ENCODE results near the gene RAB10. TPM values are rescaled to one million over a fixed set of nuclear protein-coding genes. Genes with fewer than 3 reads are reported as not detected.
"Not testable (repeated sequence)": the region's sequence is repeated elsewhere in the genome, so short reads cannot be mapped to it uniquely, and the experiment has no call there.

Gene RAB10
- polyA plus RNA-seq, 1 donor = 95.1 TPM

- no peak for DNase-seq
Measured at GRCh38 chr2:26099933-26100332, 66.0 kb downstream of the RAB10 start.

- DNase-seq = no peak
Measured at GRCh38 chr2:26100384-26100783, 66.5 kb downstream of the RAB10 start.

GRCh38 chr2:26103752-26104151, 69.9 kb downstream of the RAB10 start:
- DNase-seq = no peak

DNA sequence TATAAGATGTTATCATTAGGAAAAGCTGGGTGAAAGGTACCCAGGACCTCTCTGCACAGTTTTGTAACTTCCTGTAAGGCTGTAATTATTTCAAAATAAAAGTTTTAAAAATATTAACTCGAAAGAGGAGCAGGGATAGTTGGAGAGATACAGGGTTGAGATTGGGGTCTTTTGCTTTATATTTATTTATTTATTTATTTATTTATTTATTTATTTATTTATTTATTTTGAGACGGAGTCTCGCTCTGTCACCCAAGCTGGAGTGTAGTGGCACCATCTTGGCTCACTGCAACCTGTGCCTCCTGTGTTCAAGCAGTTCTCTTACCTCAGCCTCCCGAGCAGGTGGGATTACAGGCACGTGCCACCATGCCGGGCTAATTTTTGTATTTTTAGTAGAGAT, 74.8 kb downstream of the RAB10 start:
- not testable (repeated sequence) for DNase-seq

- no peak for DNase-seq
Measured at GRCh38 chr2:26112201-26112600, 78.3 kb downstream of the RAB10 start.

DNA sequence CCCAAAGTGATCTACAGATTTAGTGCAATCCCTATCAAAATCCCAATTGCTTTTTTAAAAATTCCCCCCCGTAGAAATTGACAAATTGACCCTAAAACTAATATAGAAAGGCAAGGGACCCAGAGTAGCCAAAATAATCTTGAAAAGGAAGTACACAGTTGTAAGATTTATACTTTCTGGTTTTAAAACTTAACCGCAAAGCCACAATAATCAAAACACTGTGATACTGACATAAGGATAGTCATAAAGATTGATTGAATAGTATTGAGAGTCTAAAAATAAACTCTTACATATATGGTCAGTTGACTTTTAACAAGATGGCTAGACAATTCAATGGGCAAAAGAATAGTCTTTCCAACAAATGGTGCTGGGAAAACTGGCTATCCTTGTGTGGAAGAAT, 80.3 kb downstream of the RAB10 start:
- no peak for DNase-seq

DNA sequence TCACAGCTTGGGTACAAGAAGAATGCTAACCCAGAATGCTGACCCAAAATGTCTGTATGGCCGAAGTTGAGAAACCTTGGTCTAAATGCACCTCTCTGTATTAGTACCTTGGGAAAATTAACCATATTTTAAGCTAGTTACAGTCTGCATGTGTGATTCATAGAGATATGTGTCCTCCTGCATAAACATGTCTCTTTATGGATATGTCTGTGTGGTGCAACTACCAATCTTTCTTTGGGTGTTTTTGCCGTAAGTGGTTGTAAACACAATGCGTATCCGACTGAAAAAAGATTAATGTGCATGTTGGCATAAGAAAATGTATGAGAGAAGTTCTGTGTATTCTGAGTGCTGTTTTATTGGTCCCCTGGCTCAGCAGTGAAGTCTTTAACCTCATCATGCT, 84.8 kb downstream of the RAB10 start:
- DNase-seq = no peak

DNA sequence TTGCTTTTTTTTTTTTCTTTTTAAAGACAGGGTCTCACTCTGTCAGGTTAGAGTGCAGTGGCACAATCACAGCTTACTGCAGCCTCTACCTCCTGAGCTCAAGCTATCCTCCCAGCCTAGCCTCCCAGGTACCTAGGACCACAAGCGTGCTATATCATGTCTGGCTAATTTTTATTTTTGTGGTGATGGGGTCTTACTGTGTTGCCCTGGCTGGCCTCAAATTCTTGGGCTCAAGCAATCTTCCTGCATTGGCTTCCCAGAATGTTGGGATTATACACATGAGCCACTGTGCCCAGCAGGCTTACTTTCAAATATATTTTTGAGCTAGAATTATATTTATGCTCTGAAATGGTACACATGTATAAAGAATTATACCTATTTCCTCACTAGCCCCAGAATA, 85.6 kb downstream of the RAB10 start:
- no peak for DNase-seq

GRCh38 chr2:26122630-26123029, 88.7 kb downstream of the RAB10 start:
- DNase-seq = no peak

DNA sequence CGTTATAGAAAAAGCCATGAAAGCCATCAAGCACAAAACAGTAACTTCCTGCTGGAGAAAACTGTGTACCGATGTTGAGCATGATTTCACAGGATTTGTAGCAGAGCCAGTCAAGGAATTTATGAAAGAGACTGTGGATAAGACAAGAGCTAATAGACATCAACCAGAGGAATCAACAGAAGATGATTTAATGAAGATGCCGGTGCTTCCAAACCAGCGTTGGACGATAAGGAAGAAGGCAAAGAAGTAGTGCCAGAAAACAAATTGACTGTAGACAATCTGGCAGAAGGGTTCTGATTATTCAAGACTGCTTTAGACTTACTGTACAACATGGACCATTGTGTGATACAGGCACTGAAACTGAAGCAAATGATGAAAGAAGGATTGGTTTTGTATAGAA, 89.5 kb downstream of the RAB10 start:
- no peak for DNase-seq

DNA sequence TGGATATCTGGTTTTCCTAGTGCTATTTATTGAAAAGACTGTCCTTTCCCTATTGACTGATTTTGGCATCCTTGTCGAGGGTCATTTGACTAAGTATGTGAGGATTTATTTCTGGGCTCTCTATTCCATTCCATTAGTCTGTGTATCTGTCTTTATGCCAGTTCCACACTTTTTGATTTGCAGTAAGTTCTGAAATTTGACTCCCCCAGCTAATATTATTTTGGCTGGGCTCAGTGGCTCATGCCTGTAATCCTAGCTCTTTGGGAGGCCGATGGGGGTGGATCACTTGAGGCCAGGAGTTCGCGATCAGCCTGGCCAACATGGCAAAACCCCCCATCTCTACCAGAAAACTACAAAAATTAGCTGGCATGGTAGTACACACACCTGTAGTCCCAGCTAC, 92.2 kb downstream of the RAB10 start:
- DNase-seq = peak; percentile 19

- DNase-seq = no peak
Measured at GRCh38 chr2:26128176-26128575, 94.3 kb downstream of the RAB10 start.

DNA sequence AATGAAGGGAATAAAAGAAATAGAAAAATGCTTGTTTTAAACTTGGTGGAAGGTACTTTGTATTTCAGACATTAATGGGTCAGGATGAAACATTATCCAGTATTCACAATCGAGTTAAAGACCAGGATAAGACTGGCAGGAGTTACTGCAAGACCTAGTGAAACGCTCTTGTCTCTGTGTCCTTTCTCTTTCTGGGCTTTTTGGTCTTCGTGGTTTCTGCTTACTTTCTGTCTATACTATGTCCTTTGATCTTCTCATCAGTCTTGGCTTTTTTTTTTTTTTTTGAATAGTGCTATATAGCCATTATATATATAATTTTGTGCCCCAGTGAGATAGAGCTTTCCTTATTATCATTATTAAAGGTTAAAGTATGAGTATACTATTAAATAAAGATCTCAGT, 96.9 kb downstream of the RAB10 start:
- DNase-seq = no peak

DNA sequence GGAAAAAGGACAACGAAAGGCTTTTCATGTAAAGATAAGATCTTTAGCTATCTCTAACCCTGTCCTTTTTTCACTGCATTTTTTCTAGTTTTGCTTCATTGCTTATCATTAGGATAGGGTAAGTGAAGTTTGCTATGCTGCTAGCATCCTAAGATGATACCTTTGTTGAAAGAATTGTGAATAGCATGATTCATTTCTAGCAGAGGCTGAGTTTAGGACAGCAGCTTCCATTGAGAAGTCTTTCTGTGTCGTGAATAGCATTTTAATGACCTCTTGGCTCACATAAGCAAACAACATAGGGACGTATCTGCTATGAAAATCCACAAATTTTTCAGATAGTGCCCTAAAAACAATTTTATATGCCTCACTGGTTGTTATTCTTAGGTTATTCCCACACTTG, 102.6 kb downstream of the RAB10 start:
- no peak for DNase-seq

DNA sequence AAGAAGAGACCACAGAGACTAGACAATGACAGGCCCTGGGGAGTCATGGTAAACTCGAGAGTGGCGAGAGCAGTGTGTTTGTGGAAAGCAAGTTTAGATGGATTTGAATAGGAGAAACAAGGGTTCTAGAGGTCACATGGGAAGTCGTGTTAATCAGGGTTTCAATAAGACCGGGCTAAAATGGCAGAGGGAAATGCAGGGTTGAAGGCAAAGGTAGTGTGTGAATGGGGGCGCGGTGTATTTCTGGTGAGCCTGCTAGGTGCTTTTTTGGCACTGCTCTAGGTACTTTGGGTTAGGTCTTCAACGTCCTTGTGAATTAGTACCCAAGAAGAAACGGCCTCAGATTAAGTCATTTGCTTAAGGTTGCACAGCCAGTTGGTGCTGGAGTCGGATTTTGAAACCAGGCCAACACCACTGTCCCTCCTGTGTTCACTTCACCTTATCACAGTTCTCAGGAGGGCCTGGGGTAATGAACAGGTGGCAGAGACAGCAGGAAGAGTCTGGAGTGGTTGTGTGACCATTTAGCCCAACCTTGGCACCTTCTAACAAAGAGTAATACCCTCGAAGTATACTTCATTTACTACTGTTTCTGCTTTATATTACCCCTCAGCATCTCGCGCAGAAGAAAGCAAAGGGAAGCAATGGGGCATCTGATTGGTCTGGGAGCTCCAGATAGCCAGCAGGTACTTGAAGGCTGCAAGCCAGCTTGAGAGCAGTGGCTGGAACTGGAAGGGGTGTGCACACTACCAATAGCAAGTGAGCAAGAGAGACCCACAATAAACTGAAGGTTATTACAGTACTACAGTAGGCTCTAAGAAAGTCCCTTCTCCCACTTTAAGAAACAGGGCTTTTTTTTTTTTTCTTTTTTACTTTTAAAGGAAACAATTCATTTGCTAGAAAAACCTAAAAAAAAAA, 105.6 kb downstream of the RAB10 start:
- DNase-seq = no peak

DNA sequence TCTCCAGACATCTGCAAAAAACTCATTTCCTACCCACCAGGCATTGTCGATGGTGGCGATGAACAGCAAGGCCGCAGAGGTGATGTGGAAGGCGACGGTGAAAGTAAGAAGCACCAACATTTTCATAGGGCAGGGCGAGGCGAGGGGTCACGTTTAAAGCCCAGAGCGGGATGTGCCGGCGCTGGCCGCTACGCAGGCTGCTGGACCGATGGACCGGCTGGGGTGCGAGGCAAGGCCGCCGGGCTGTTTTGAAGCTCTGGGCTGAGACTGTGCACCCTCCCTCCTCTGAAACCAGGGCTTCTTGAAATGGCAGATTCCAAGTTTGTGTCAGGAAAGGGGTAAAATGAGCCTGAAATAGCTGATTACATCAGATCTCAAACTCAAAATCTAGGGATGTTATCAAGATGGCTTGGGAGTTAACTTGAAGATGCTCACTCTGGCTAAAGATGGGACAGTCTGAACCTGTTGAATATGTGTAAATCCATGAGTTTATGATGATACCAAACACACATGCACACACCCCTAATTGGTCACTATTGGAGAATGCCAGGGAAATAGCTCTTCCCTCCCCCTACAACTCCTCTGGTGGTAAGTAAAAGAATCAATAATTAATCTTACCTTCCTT, 107.4 kb downstream of the RAB10 start:
- DNase-seq = no peak

GRCh38 chr2:26144031-26144430, 110.1 kb downstream of the RAB10 start:
- DNase-seq = no peak

- DNase-seq = peak; percentile 50
Measured at GRCh38 chr2:26144953-26145680, 111.2 kb downstream of the RAB10 start.

- no peak for DNase-seq
Measured at GRCh38 chr2:26148501-26148900, 114.6 kb downstream of the RAB10 start.

DNA sequence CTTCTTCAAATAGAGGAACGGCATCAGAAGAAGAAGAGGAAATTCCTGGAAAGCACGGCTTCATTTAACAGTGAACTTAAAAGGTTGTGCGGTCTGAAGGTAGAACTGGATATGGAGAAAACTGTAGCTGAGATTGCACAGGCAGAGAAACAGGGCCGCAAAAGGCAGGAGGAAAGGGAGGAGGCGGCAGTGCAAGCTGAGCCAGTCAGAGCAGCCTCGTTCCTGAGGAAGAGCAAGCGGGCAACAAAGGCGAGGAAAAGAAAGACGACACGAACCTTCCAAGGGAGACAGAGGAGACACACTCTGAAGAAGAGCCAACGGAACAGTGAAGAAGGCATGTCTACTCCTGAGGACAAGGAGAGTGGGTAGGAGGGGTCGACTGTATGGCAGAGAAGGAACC, 116.4 kb downstream of the RAB10 start:
- DNase-seq = no peak

DNA sequence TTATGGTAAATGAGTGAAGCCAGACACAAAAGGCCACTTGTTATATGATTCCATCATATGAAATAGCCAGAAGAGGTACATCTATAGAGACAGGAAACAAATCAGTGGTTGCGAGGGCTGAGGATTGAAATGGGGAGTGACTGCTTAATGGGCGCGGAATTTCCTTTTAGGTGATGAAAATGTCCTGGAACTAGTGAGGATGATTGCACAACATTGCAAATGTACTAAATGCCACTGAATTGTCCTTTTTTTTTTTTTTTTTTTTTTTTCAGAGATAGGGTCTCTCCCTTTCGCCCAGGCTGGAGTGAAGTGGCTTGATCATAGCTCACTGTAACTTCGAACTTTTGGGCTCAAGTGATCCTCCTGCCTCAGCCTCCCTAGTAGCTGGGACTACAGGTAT, 123.7 kb downstream of the RAB10 start:
- no peak for DNase-seq

GRCh38 chr2:26161926-26162325, 128.0 kb downstream of the RAB10 start:
- no peak for DNase-seq

DNA sequence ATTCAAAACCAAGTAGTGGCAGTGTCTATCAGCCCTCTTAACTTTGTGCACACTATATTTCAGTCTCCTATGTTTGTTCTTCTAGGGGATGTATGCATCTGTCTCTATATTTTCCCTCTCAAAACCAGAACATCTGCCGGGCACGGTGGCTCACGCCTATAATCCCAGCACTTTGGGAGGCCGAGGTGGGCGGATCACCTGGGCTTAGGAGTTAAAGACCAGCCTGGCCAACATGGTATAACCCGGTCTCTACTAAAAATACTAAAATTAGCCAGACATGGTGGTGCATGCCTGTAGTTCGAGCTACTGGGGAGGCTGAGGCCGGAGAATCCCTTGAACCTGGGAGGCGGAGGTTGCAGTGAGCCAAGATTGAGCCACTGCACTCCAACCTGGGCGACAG, 129.1 kb downstream of the RAB10 start:
- no peak for DNase-seq

DNA sequence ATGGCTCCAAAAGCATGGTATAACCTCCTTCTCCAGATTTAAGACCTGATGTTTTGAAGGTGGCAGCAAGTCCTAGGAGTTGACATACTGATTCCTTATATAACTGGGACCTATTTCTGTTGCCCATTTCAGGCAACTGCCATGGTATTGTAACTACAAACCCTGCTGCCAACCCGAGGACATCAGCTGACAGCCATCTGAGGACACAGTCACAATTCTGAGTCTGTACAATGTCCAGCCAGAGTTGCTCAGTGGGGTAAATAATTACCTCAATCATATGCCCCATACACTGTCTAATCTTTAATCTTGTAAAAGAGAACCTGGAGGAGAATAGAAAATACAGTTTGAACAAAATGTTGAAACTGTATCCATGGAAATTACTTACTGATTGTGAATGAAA, 130.3 kb downstream of the RAB10 start:
- DNase-seq = no peak
